HG02798 (cell line): ENCODE data around the gene HM13.
"Not testable (repeated sequence)": the region's sequence is repeated elsewhere in the genome, so short reads cannot be mapped to it uniquely, and the experiment has no call there.

ENCODE experiments used
- ATAC-seq: cut with Tn5 transposase; IDR thresholded peaks from one replicate; pipeline ENCODE4 v1.9.1; 2021; ENCODE audit warnings: mild to moderate bottlenecking; ENCODE audit not compliant: unreplicated experiment, poor library complexity

Gene HM13

DNA sequence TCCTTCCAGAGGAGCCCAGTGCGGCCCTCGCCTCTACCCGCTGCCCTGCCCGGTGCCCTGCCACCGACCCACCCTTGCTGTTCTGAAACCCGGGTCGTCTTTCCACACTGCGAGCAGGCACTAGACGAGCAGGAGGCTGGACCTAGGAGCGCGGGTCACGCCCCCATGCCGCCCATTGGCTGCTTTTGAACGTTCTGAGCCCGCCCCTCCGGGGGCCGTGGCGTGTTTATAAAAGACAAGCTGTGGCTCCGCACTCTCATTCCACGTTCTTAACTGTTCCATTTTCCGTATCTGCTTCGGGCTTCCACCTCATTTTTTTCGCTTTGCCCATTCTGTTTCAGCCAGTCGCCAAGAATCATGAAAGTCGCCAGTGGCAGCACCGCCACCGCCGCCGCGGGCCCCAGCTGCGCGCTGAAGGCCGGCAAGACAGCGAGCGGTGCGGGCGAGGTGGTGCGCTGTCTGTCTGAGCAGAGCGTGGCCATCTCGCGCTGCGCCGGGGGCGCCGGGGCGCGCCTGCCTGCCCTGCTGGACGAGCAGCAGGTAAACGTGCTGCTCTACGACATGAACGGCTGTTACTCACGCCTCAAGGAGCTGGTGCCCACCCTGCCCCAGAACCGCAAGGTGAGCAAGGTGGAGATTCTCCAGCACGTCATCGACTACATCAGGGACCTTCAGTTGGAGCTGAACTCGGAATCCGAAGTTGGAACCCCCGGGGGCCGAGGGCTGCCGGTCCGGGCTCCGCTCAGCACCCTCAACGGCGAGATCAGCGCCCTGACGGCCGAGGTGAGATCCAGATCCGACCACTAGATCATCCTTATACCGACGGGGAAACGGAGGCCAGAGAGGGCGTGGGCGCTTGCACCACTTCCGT, 91.0 kb downstream of the HM13 start, which contains the start of gene ID1:
ID1 (plus strand) TSS at position 259 of the 871 bp plus-strand sequence; CDS start at position 358, 99 bp downstream.
- ATAC-seq = peak; percentile 92

DNA sequence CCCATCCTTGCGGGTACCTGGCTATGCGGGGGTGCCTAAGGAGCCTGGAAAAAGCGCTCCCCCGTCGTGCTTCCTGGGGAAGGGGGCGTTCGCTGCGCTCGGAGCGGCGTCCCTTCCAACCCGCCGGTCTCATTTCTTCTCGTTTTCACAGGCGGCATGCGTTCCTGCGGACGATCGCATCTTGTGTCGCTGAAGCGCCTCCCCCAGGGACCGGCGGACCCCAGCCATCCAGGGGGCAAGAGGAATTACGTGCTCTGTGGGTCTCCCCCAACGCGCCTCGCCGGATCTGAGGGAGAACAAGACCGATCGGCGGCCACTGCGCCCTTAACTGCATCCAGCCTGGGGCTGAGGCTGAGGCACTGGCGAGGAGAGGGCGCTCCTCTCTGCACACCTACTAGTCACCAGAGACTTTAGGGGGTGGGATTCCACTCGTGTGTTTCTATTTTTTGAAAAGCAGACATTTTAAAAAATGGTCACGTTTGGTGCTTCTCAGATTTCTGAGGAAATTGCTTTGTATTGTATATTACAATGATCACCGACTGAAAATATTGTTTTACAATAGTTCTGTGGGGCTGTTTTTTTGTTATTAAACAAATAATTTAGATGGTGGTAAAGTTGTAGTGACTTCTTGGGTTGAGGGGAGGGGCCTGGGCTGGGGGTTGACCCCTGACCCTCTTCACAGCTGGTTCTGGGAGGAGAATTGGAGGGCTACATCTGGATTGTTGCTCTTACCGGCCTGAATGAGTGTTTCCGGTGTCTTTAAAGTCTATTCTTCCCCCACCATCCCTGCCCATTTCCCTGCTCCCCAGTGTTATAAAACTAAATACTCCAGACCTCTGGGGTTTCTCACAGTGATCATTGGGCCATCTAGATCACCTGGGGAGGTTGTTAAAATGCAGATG, 91.9 kb downstream of the HM13 start:
- no peak for ATAC-seq

DNA sequence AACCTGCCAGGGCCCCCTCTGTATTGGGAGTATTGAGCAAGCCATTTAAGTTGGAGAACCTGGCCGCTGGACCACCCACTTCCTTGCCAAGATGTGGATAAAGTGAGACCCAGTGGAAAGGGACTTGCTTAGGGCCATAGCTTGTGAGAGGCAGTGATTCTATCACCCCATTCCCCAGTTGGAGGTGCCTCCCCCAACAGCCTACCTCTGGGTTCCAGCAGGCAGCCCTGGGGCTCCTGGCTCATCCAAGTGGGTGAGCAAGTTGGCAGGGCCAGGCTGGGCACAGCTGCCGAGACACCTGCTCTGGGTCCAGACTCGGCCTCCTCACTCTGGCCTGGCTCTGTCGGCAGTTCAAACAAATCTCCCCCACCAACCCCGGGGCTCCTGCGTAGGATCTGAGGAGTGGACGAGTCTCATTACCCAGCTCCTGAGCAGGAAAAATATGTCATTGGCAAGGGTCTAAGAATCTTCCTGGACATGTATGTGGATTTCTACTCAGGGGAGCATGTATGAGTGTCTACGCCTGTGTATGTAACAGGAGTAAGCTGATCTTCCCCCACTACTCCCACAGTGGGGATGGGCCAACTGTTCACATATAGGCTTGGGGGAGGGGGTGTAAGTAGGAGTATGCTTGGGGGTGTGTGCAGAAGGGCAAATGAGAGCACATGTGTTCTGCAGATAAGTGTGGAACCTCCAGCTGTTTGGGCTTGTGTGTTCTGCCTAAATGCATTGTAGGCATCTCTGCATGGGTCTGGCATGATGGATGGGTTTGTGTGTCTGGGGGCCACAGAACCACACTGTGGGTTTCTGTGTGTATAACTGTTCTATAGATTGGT, 92.8 kb downstream of the HM13 start:
- no peak for ATAC-seq

DNA sequence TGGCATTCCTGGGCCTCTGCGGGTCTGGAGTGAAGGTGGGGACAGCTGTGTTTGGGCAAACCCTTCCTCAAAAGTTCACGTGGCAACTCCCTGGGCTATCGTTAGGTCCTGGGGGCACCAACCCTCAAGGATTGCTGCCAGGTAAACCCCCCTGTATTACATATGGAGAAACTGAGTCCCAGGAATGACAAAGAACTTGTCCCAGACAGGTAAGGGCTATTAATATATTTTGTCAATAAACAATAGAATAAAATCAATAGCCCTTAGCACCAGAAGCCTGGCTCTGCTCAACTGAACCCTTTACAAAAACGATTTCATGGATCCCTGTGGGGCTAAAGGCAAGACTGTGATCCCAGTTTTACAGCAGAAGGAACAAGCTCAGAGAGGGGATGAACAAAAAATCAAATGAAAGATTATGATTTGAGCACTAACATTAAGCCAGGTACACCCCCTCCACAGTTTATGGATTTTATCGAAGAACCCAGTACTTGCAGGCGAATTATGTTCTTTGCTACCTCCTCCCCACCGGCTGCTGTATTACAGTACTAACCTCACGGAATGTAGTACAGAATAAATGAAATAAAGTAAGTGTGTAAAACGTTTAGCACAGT, 93.5 kb downstream of the HM13 start:
- no peak for ATAC-seq

DNA sequence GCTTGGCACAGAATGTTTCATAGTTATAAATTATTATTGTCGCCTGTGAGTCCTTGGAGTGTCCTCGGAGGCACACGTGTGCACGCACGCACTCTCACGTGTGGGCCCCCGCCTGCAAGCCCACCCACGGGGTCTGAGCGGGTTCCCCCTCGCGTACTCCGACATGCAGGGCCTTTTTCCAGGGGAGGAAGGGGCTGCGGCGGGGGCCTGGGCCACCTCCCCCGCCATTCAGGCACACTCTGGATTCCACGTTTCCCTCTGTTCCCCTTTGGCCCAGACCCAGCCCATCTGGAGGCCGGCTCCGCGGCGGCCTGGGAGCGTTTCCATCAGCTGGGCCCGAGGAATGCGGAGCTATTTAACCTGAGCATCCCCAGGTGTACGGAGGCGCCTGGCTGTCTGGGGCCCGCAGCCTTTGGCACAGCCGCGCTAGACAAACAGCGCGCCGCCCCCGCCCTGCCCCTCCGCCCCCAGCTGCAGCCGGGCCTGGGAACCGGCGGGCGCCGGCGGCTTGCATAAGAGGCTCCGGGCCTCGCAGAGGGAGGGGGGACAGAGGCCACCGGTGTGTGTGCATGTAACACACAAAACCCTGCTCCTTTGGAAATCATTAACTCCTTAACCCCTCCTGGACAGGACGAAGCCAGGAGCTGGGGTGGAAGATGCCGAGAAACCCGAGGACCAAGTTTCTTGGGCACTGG, 94.2 kb downstream of the HM13 start:
- no peak for ATAC-seq

DNA sequence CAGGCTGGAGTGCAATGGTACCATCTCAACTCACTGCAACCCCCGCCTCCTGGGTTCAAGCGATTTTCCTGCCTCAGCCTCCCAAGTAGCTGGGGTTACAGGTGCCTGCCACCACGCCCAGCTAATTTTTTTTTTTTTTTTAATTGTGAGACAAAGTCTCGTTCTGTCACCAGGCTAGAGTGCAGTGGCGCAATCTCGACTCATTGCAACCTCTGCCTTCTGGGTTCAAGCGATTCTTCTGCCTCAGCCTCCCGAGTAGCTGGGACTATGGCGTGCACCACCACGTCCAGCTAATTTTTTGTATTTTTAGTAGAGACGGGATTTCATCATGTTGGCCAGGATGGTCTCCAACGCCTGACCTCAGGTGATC, 98.0 kb downstream of the HM13 start:
- not testable (repeated sequence) for ATAC-seq

DNA sequence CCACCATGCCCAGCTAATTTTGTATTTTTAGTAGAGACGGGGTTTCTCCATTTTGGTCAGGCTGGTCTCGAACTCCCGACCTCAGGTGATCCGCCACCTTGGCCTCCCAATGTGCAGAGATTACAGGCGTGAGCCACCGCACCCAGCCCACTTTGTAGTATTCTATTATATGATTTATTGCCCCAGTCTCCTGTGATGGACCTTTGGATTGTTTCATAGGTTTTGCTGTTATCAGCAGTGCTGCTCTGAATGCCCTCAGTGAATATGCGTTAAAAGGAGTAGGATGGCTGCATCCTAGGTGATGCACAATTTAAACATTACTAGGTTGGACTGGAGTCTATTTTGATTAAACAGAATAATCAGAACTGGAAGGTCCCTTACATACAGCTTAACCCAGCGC, 101.2 kb downstream of the HM13 start:
- ATAC-seq = no peak

DNA sequence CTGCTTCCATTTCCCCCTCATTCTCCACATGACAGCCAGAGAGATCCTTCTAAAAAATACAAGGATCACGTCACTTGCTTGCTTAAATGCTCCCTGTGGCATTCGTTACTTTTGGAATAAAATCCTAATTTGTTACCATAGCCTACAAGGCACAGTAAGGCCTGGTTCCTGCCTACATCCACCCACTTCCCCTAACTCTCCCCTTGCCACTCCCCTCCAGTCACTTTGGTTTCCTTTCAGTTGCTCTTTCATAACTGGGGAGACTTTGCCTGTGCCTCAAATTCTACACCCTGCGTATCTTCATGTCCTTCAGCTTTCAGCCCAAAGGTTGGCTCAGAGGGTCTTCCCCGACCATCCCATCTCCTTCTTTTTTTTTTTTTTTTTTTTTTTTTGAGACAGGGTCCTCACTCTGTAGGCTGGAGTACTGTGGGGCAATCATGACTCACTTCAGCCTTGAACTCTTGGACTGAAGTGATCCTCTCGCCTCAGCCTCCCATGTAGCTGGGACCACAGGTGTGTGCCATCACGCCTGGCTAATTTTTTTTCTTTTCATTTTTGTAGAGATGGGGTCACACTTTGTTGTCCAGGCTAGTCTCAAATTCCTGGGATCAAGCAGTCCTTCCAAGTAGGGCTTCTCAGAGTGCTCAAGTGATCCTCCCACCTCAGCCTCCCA, 103.3 kb downstream of the HM13 start:
- no peak for ATAC-seq
